ENCODE measurements around the gene BLMH. TPM values are rescaled to one million over a fixed set of nuclear protein-coding genes. Genes with fewer than 3 reads are reported as not detected.

Gene BLMH
- total and polyA plus RNA-seq, 10 of the 15 experiments (the other 5 are each of a cell fraction or from before 2014, with no cell fraction given) = 16.1 to 63.9 (median 54.0) TPM

- ATAC-seq (no peak), DNase-seq (ENCODE audit: low read depth, low spot score) (no peak), FAIRE-seq (no peak)
- H3K27me3 ChIP-seq (replicated peaks in 1 of 2; ENCODE audit: control insufficient read depth in 2 of 2, insufficient read depth in 2 of 2, low read length in 1 of 2) = no peaks in the 10 kb centered on the region
- in situ Hi-C loops (cut with MboI) (no loop called here), intact Hi-C loops (cut with micrococcal nuclease; ENCODE audit: unreplicated experiment) (no loop called here)
- ChIA-PET CTCF (no interaction called here), SMC1A (ENCODE audit: uncharacterized antibody, unreplicated experiment) (interaction anchor here (3.2 kb wide), 1 partner anchor 11 kb away, joined by 10 read pairs; no protein-coding TSS in a partner anchor), POLR2A (no interaction called here), RAD21 (ENCODE audit: unreplicated experiment) (interaction anchor here (0.7 kb wide), 1 partner anchor 24 kb away, joined by 3 read pairs; no protein-coding TSS in a partner anchor)
- H3K4me3 ChIP-seq = no peak overlapping the region
- no peak overlapping the region for H2AFZ ChIP-seq (ENCODE audit: control insufficient read depth, low read depth, low read length)
- H4K20me1 ChIP-seq (ENCODE audit: control insufficient read depth, insufficient read depth) = no peaks in the 10 kb centered on the region
- no peaks in the 10 kb centered on the region for H3K79me2 ChIP-seq (ENCODE audit: control insufficient read depth, insufficient read depth, low read length)
- H3K4me2 ChIP-seq (ENCODE audit: control insufficient read depth, insufficient read depth) = no peak overlapping the region
- H3K36me3 ChIP-seq (ENCODE audit: control insufficient read depth in 2 of 2, insufficient read depth in 2 of 2, low read length in 1 of 2) = no peaks in the 10 kb centered on the region
- TF ChIP-seq SUPT20H (IDR thresholded peaks at IDR 0.05; ENCODE audit: borderline replicate concordance, control insufficient read depth, low read depth, low read length) = no peak
- no peak for TF ChIP-seq YBX1 (IDR thresholded peaks at IDR 0.05)
- no peak for TF ChIP-seq EED (IDR thresholded peaks at IDR 0.05; ENCODE audit: low read depth)
- TF ChIP-seq CREB1 (IDR thresholded peaks at IDR 0.05; ENCODE audit: low read depth) = no peak
- no peak for TF ChIP-seq ZSCAN29 (IDR thresholded peaks at IDR 0.05)
- no peak for TF ChIP-seq SREBF2 (IDR thresholded peaks at IDR 0.05; ENCODE audit: low read length)
- TF ChIP-seq MYC (IDR thresholded peaks at IDR 0.05; ENCODE audit: insufficient read depth, insufficient read length, insufficient replicate concordance, low read length, severe bottlenecking) = no peak
- no peak for TF ChIP-seq NFXL1 (IDR thresholded peaks at IDR 0.05; ENCODE audit: borderline replicate concordance)
- TF ChIP-seq SMAD1 (IDR thresholded peaks at IDR 0.05; ENCODE audit: low read depth, partially characterized antibody) = no peak
- no peak for TF ChIP-seq STAT3 (IDR thresholded peaks at IDR 0.05; ENCODE audit: low read depth, low read length)
- no peak for TF ChIP-seq CHD2 (IDR thresholded peaks at IDR 0.05; ENCODE audit: borderline replicate concordance, low read depth, low read length)
- no peak for TF ChIP-seq CBX3 (IDR thresholded peaks at IDR 0.05; ENCODE audit: borderline replicate concordance, low read depth)
- no peak for TF ChIP-seq ZNF24 (IDR thresholded peaks at IDR 0.05)
- no peak for TF ChIP-seq BHLHE40 (IDR thresholded peaks at IDR 0.05; ENCODE audit: borderline replicate concordance in 1 of 2, low read depth in 2 of 2, low read length in 1 of 2)
- no peak for TF ChIP-seq POLR2AphosphoS5 (IDR thresholded peaks at IDR 0.05; ENCODE audit: low read length)
- TF ChIP-seq ESRRA (IDR thresholded peaks at IDR 0.05; ENCODE audit: low read length) = no peak
- TF ChIP-seq MAX (IDR thresholded peaks at IDR 0.05; ENCODE audit: low read depth, low read length) = no peak
- no peak for TF ChIP-seq PAX5 (IDR thresholded peaks at IDR 0.05; ENCODE audit: borderline replicate concordance, low read depth, low read length)
- TF ChIP-seq E2F4 (IDR thresholded peaks at IDR 0.05; ENCODE audit: low read depth, low read length) = no peak
- TF ChIP-seq SMC3 (IDR thresholded peaks at IDR 0.05; ENCODE audit: borderline replicate concordance, low read length) = no peak
- H3K9me3 ChIP-seq (replicated peaks; ENCODE audit: control insufficient read depth, insufficient read depth, low read length) = no peaks in the 10 kb centered on the region
- H3K27ac ChIP-seq (ENCODE audit: control insufficient read depth, insufficient read depth) = no peak overlapping the region
- BruUV-seq (replicated peaks) = no TSS peak
- no peaks in the 10 kb centered on the region for H3K4me1 ChIP-seq (ENCODE audit: control insufficient read depth, insufficient read depth, low read length)
- H3K9ac ChIP-seq (ENCODE audit: control insufficient read depth, insufficient read depth, low read length) = no peak overlapping the region
- WGBS (ENCODE audit: insufficient coverage, insufficient replicate concordance, low lambda C conversion rate, missing lambda C conversion rate) = 87% methylated on average over 2 of the region's 2 CpGs
Observed at GRCh38 chr17:30312226-30312625, 20.5 kb upstream of the BLMH start.

Data from GM12878 (cell line).